DMS114 treated with DMSO at 0.1 percent for 48 hours (cell line): ENCODE results near the gene NRROS.
"Not testable (repeated sequence)": the region's sequence is repeated elsewhere in the genome, so short reads cannot be mapped to it uniquely, and the experiment has no call there.

Experiments used
- DNase-seq: peaks from one replicate; lab custom pipeline; 2025; ENCODE audit not compliant: unreplicated experiment; lab: John Stamatoyannopoulos, UW

The NRROS gene

GRCh38 chr3:196624067-196624790 is 15.3 kb upstream of the NRROS start:
- no peak for DNase-seq

GRCh38 chr3:196624907-196625306 is 14.6 kb upstream of the NRROS start:
- no peak for DNase-seq

GRCh38 chr3:196625331-196625730 is 14.2 kb upstream of the NRROS start:
- no peak for DNase-seq

GRCh38 chr3:196627918-196628231 is 11.6 kb upstream of the NRROS start:
- DNase-seq: no peak

GRCh38 chr3:196629228-196629627 is 10.3 kb upstream of the NRROS start:
- DNase-seq: no peak

GRCh38 chr3:196631682-196632045 is 7.8 kb upstream of the NRROS start:
- DNase-seq: no peak

- peak; percentile 74 for DNase-seq
Measured at GRCh38 chr3:196632046-196632751, 7.3 kb upstream of the NRROS start.

- DNase-seq: no peak
Measured at GRCh38 chr3:196633555-196634151, 5.8 kb upstream of the NRROS start.

- no peak for DNase-seq
Measured at GRCh38 chr3:196634224-196634623, 5.3 kb upstream of the NRROS start.

- no peak for DNase-seq
Measured at GRCh38 chr3:196634829-196635228, 4.7 kb upstream of the NRROS start.

- no peak for DNase-seq
Measured at GRCh38 chr3:196636369-196637349, 2.8 kb upstream of the NRROS start.

- not testable (repeated sequence) for DNase-seq
Measured at GRCh38 chr3:196637941-196638340, 1.6 kb upstream of the NRROS start.

- DNase-seq: no peak
Measured at GRCh38 chr3:196638861-196639482, 522 bp upstream of the NRROS start.

GRCh38 chr3:196640297-196641018 is 964 bp downstream of the NRROS start:
- DNase-seq: no peak

GRCh38 chr3:196641333-196642054 is 2.0 kb downstream of the NRROS start:
- DNase-seq: no peak

- DNase-seq: no peak
Measured at GRCh38 chr3:196642434-196642833, 2.9 kb downstream of the NRROS start.

- DNase-seq: no peak
Measured at GRCh38 chr3:196643201-196643749, 3.8 kb downstream of the NRROS start.

GRCh38 chr3:196643761-196644160 is 4.3 kb downstream of the NRROS start:
- no peak for DNase-seq

GRCh38 chr3:196645096-196645495 is 5.6 kb downstream of the NRROS start:
- DNase-seq: no peak
